Urinary bladder (tissue), 4 donors: ENCODE results near the gene COPA. TPM values are rescaled to one million over a fixed set of nuclear protein-coding genes. Genes with fewer than 3 reads are reported as not detected.

Experiments used
- DNase-seq: peaks from one replicate; pipeline ENCODE4 v3.0.0-alpha.2; 2015; ENCODE audit errors: extremely low spot score
- H3K27ac ChIP-seq: one replicate; pipeline ENCODE4 v1.5.1; 2013; ENCODE audit warnings: low read depth, mild to moderate bottlenecking, moderate library complexity
- H3K36me3 ChIP-seq: one replicate; pipeline ENCODE4 v1.6.1; 2013; ENCODE audit warnings: mild to moderate bottlenecking, moderate library complexity; ENCODE audit not compliant: insufficient read depth
- H3K4me1 ChIP-seq: one replicate; pipeline ENCODE4 v1.6.1; 2013; ENCODE audit warnings: mild to moderate bottlenecking, moderate library complexity; ENCODE audit not compliant: insufficient read depth
- H3K4me3 ChIP-seq: one replicate; pipeline ENCODE4 v1.5.1; 2013; ENCODE audit warnings: low read depth, low read length
- WGBS: extraction: QIAGEN DNeasy Blood & Tissue Kit; methylation state at CpG from one replicate; pipeline ENCODE4 v1.1.7; 2013; 5-methylcytosine and 5-hydroxymethylcytosine counted together
- polyA plus RNA-seq: library from polyadenylated mRNA; stranded (reverse); fragments of 200-250 nt; gene quantifications from one replicate; pipeline ENCODE4 v1.2.3, GENCODE V29; 2013
- total RNA-seq: library from RNA; depleted of rRNA; stranded (reverse); fragments of >200 nt; gene quantifications from one replicate; pipeline ENCODE4 v1.2.3, GENCODE V29; 2014
- donor health status: healthy with polysubstance abuse.
- donor health status: healthy.

COPA gene
- total and polyA plus RNA-seq, 2 donors = 69.5 to 209 TPM

GRCh38 chr1:160357286-160358002, 14.4 kb upstream of the COPA start:
- no peak overlapping the region for H3K4me3 ChIP-seq
- 88% methylated on average over 7 of the region's 7 CpGs for WGBS
- no peaks in the 10 kb centered on the region for H3K4me1 ChIP-seq
- DNase-seq = no peak
- H3K36me3 ChIP-seq = peaks cover 10% of the 10 kb centered on the region
- H3K27ac ChIP-seq = no peak overlapping the region

- Histone ChIP-seq H3K36me3 (peaks cover 12% of the 10 kb centered on the region), H3K27ac (no peak overlapping the region), H3K4me3 (no peak overlapping the region), H3K4me1 (no peaks in the 10 kb centered on the region)
- 64% methylated on average over 5 of the region's 5 CpGs for WGBS
- no peak for DNase-seq
Observed at GRCh38 chr1:160354388-160354985, 11.4 kb upstream of the COPA start.

GRCh38 chr1:160353223-160353622, 10.2 kb upstream of the COPA start:
- no peak overlapping the region for H3K4me3 ChIP-seq
- 94% methylated on average over 2 of the region's 2 CpGs for WGBS
- no peaks in the 10 kb centered on the region for H3K4me1 ChIP-seq
- H3K27ac ChIP-seq = no peak overlapping the region
- DNase-seq = no peak
- peaks cover 14% of the 10 kb centered on the region for H3K36me3 ChIP-seq

GRCh38 chr1:160352555-160352954, 9.5 kb upstream of the COPA start:
- Histone ChIP-seq H3K4me1 (no peaks in the 10 kb centered on the region), H3K4me3 (no peak overlapping the region), H3K36me3 (peaks cover 14% of the 10 kb centered on the region), H3K27ac (no peak overlapping the region)
- no peak for DNase-seq
- 92% methylated on average over 8 of the region's 8 CpGs for WGBS

GRCh38 chr1:160351629-160352028, 8.6 kb upstream of the COPA start:
- DNase-seq = no peak
- 82% methylated on average over 4 of the region's 4 CpGs for WGBS
- no peak overlapping the region for H3K27ac ChIP-seq
- H3K4me3 ChIP-seq = no peak overlapping the region
- H3K36me3 ChIP-seq = peaks cover 11% of the 10 kb centered on the region
- no peaks in the 10 kb centered on the region for H3K4me1 ChIP-seq

GRCh38 chr1:160346958-160347357, 3.9 kb upstream of the COPA start:
- Histone ChIP-seq H3K27ac (no peak overlapping the region), H3K36me3 (peaks cover 4% of the 10 kb centered on the region), H3K4me3 (no peak overlapping the region), H3K4me1 (no peaks in the 10 kb centered on the region)
- WGBS = 70% methylated on average over 4 of the region's 4 CpGs
- no peak for DNase-seq

- Histone ChIP-seq H3K4me3 (no peak overlapping the region), H3K36me3 (peaks cover 2% of the 10 kb centered on the region), H3K4me1 (no peaks in the 10 kb centered on the region), H3K27ac (no peak overlapping the region)
- 88% methylated on average over 10 of the region's 10 CpGs for WGBS
- DNase-seq = no peak
Observed at GRCh38 chr1:160346463-160346862, 3.4 kb upstream of the COPA start.

GRCh38 chr1:160344936-160345335, 1.9 kb upstream of the COPA start:
- no peak for DNase-seq
- Histone ChIP-seq H3K27ac (no peak overlapping the region), H3K4me3 (no peak overlapping the region), H3K36me3 (peaks cover 2% of the 10 kb centered on the region), H3K4me1 (no peaks in the 10 kb centered on the region)
- WGBS = 94% methylated on average over 6 of the region's 6 CpGs

- no peak overlapping the region for H3K27ac ChIP-seq
- no peaks in the 10 kb centered on the region for H3K4me1 ChIP-seq
- peaks cover 3% of the 10 kb centered on the region for H3K36me3 ChIP-seq
- DNase-seq = no peak
- 84% methylated on average over 3 of the region's 3 CpGs for WGBS
- peak overlapping the region; percentile 73 for H3K4me3 ChIP-seq
Observed at GRCh38 chr1:160344241-160344640, 1.2 kb upstream of the COPA start.

GRCh38 chr1:160342526-160342925, 524 bp downstream of the COPA start:
- Histone ChIP-seq H3K4me1 (no peaks in the 10 kb centered on the region), H3K27ac (peak overlapping the region; percentile 70), H3K36me3 (peaks cover 7% of the 10 kb centered on the region), H3K4me3 (peak overlapping the region; percentile 73)
- 0% methylated on average over 7 of the region's 7 CpGs for WGBS
- no peak for DNase-seq

- no peak for DNase-seq
- peaks cover 7% of the 10 kb centered on the region for H3K36me3 ChIP-seq
- WGBS = 45% methylated on average over 2 of the region's 2 CpGs
- H3K4me1 ChIP-seq = no peaks in the 10 kb centered on the region
- no peak overlapping the region for H3K27ac ChIP-seq
- no peak overlapping the region for H3K4me3 ChIP-seq
Observed at GRCh38 chr1:160340866-160341265, 2.2 kb downstream of the COPA start.

GRCh38 chr1:160340146-160340545, 2.9 kb downstream of the COPA start:
- Histone ChIP-seq H3K27ac (no peak overlapping the region), H3K36me3 (peaks cover 7% of the 10 kb centered on the region), H3K4me3 (no peak overlapping the region), H3K4me1 (no peaks in the 10 kb centered on the region)
- WGBS = 67% methylated on average over 3 of the region's 3 CpGs
- no peak for DNase-seq

GRCh38 chr1:160338580-160338979, 4.5 kb downstream of the COPA start:
- Histone ChIP-seq H3K4me3 (no peak overlapping the region), H3K27ac (no peak overlapping the region), H3K4me1 (no peaks in the 10 kb centered on the region), H3K36me3 (peaks cover 10% of the 10 kb centered on the region)
- 82% methylated on average over 4 of the region's 4 CpGs for WGBS
- DNase-seq = no peak

GRCh38 chr1:160332516-160332915, 10.5 kb downstream of the COPA start:
- H3K36me3 ChIP-seq = peaks cover 6% of the 10 kb centered on the region
- H3K27ac ChIP-seq = no peak overlapping the region
- H3K4me1 ChIP-seq = no peaks in the 10 kb centered on the region
- H3K4me3 ChIP-seq = no peak overlapping the region
- DNase-seq = no peak
